ENCODE data around the gene CDK5RAP3.

- TF ChIP-seq, protein P1, sequence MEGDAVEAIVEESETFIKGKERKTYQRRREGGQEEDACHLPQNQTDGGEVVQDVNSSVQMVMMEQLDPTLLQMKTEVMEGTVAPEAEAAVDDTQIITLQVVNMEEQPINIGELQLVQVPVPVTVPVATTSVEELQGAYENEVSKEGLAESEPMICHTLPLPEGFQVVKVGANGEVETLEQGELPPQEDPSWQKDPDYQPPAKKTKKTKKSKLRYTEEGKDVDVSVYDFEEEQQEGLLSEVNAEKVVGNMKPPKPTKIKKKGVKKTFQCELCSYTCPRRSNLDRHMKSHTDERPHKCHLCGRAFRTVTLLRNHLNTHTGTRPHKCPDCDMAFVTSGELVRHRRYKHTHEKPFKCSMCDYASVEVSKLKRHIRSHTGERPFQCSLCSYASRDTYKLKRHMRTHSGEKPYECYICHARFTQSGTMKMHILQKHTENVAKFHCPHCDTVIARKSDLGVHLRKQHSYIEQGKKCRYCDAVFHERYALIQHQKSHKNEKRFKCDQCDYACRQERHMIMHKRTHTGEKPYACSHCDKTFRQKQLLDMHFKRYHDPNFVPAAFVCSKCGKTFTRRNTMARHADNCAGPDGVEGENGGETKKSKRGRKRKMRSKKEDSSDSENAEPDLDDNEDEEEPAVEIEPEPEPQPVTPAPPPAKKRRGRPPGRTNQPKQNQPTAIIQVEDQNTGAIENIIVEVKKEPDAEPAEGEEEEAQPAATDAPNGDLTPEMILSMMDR (tag by site-specific recombination; IDR thresholded peaks at IDR 0.05): no peak
- no peak for TF ChIP-seq ZNF292 (tag by site-specific recombination; IDR thresholded peaks at IDR 0.05; ENCODE audit: borderline replicate concordance, low read depth)
Measured at GRCh38 chr17:48016112-48016511, 45.2 kb downstream of the CDK5RAP3 start.
